GM12801 (cell line): ENCODE results near the gene SAMM50.

Source experiments
- TF ChIP-seq, protein P1 (sequence below): IDR thresholded peaks from one replicate; pipeline ENCODE4 v1.5.1; 2011; ENCODE audit warnings: control low read depth; ENCODE audit not compliant: insufficient read length; ENCODE audit errors: extremely low read depth

SAMM50 gene

DNA sequence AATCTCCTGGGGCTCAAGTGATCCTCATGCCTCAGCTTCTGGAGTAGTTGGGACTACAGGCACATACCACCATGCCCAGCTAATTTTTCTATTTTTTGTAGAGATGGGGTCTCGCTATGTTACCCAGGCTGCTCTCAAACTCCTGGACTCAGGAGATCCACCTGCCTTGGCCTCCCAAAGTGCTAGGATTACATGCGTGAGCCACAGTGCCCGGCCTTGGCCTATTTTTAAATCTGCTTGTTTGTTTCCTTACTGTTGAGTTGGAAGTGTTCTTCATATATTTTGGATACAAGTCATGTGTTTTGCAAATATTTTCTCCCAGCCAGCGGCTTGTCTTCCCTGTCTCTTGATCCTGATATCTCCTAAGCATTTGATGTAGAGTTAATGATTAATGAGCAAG lies 73.8 kb downstream of the SAMM50 start:
- TF ChIP-seq, protein P1, sequence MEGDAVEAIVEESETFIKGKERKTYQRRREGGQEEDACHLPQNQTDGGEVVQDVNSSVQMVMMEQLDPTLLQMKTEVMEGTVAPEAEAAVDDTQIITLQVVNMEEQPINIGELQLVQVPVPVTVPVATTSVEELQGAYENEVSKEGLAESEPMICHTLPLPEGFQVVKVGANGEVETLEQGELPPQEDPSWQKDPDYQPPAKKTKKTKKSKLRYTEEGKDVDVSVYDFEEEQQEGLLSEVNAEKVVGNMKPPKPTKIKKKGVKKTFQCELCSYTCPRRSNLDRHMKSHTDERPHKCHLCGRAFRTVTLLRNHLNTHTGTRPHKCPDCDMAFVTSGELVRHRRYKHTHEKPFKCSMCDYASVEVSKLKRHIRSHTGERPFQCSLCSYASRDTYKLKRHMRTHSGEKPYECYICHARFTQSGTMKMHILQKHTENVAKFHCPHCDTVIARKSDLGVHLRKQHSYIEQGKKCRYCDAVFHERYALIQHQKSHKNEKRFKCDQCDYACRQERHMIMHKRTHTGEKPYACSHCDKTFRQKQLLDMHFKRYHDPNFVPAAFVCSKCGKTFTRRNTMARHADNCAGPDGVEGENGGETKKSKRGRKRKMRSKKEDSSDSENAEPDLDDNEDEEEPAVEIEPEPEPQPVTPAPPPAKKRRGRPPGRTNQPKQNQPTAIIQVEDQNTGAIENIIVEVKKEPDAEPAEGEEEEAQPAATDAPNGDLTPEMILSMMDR: no peak

DNA sequence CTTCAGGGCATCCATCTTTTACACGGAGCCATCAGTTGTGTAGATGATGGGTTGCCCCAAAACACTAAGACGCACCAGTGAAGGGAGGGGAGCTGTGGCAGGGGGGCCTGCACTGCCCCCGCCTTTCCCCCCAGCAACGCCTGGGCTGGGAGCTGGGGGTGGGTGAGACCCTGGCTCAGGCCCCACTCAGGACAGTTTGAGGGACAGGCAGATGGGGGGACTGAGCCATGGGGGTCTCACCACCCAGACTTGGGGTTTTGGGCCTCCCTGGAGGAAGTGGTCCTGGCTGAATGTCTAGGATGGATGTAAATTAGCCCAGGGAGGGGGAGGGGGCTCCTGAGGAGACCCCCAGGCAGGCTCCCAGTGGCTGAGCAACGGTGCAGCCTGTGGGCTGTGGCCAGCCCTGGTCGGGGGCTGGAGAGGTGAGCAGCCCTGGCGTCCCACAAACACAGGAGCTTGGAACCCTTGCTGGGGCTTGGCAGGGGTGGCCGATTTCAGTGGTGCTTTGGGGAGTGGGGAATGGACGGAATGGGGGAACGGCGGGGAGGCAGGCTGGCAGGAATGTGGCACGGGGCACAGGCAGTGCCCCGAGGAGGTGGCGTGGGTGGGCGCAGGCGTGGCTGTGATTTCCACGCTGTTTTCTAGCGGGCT lies 74.9 kb downstream of the SAMM50 start:
- TF ChIP-seq, protein P1: no peak

DNA sequence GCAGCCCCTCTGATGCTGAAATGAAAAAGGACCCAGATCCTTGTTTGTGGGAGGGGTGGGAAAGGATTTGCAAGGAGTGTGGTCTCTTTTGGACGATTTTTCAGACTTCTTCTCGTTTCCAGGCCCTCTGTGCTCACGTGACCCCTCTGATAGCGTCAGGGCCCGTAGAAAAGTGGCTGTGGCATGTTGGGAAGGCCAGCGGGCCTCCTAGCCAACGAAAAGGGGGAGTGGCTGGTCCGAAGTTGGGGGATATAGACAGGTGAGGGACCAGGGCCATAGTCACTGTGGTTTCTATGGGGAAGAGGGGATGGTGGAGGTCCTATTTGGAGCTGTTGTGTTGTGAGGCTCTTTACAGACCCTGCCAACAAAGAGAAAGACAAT lies 75.5 kb downstream of the SAMM50 start:
- TF ChIP-seq, protein P1: no peak

DNA sequence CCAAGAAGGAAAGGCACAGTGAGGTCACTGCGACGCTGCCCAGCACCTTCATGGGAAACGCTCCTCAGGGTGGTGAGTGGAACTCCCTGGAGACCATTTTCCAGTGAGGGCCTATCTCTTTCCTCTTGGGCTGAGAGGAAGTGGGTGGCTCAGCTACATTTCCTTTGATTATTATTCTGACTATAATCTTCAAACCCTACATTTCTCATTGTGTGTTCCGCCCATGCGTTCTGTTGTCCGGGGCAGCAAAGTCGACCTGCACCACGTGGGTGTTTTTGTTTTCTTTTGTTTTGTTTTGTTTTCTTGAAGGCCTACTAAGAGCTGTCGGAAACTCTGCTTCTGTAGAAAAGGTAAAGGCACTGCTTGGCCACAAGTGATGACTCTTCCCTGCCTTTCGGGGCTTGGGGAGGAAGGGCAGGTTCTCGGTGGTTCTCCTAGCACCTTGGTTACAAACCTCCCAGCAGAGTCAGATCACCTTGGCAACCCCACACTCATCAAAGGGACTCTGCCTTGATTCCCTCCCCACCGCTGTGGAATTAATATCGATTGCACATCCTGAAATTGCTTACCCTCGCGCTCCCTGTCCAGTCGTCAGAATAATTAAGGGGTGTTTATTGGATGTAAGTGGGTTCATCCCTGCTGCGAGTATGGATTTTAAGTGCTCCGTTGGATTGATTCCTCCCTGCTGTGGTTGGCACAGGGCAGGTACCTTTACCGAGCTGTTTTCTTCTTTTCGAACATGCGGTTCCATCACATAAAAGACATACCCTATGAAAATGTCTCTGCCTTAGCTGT lies 76.1 kb downstream of the SAMM50 start:
- TF ChIP-seq, protein P1: no peak

DNA sequence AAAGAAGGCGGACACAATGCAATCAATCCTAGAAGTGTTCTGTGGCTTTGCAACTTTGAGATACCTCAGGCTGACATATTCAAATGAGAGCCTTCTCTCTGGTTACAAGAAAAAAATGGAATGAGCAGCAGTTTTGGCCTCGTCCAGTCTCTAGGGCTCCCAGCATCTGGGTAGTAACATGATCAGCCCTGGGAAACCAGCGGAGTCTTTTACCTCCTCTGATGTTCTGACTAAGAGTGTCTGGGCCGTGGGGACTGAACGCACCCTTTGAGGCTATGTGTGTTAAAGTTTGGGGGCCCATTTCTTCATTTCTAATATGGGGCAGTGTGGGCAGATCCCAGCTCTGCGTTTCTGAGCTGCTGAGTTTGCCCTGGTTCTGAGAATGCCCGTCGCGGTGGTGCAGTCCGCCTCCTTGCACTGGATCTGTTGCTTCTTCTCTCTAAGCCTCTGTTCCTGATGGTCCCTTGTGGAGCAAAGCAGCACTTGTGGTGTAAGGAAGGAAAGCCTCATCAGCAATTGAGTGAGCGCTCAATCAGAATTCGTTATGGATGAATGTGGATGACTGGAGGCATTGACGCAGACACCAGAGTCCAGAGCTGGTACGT lies 77.0 kb downstream of the SAMM50 start:
- TF ChIP-seq, protein P1: no peak

DNA sequence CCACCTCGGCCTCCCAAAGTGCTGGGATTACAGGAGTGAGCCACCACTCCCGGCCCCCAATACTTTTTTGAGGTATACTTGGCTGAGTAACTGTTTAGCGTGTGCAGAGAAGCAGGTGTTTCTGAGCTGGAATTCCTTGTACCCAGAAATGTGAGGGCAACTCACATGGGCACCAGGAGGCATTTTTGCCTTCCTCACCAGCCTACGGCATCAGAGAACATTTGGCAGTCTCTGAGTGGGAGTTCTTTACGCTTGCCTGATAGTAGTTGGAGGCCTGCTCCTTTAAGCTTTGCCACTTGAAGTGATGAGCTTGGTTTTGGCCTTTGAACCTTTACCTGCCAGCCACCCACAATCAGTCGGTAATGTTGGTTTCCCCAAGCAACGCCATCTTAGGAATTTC lies 78.0 kb downstream of the SAMM50 start:
- TF ChIP-seq, protein P1: no peak

DNA sequence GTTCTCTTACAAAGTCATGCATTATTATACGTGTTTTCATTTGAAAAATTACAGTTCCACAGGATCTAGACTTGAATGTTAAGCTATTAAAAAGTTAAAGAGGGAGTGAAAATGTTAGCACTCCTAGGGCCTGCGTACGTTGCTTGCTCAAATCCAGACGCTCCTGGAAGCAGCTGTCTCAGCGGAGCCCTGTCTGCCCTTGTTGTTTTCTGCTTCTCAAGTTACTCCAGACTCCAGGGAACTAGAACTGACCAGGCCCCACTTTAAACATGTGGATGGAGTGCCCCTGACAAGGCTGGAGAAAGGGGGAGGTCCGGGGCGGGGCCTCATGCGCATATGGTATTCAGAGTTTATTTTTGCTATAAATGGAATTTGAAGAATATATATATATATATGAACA lies 78.5 kb downstream of the SAMM50 start:
- TF ChIP-seq, protein P1: no peak
